NCI-H748 (cell line): ENCODE data around the gene MYG1.
A peak's percentile ranks its signal among the peaks of the same experiment; 100 is the strongest.
"Not testable (repeated sequence)": the region's sequence is repeated elsewhere in the genome, so short reads cannot be mapped to it uniquely, and the experiment has no call there.

Source experiments
- DNase-seq: peaks from one replicate; lab custom pipeline; 2025; ENCODE audit not compliant: unreplicated experiment; lab: John Stamatoyannopoulos, UW

MYG1 gene

DNA sequence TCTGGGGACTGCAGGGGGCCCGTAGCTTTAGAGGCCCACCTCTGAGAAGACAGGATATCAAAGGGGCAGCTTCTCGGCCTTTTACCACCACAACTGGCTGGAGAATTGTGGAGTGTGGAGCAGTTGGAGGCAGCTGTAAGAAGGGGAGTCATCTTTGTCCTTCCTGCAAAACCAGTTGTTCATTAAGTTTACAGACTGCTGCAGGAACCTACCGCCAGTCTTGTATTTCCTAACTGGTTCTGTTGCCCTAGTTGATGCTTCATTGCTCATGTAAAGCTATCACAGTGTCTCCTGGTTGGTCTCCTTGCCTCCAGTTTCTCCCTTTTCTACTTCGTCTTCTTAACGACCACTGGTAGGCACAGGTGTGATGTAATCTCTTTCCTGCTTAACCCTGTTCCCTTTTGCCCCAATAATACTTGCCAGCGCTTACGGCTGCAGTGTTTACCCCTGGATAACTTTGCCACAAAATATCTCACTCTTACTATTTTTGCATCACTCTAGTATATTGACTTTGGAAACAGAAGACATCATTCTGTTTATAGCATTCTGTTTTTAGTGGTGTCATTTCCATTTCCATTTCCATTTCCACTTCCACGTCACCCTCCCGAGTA, 19.5 kb upstream of the MYG1 start:
- DNase-seq = no peak

DNA sequence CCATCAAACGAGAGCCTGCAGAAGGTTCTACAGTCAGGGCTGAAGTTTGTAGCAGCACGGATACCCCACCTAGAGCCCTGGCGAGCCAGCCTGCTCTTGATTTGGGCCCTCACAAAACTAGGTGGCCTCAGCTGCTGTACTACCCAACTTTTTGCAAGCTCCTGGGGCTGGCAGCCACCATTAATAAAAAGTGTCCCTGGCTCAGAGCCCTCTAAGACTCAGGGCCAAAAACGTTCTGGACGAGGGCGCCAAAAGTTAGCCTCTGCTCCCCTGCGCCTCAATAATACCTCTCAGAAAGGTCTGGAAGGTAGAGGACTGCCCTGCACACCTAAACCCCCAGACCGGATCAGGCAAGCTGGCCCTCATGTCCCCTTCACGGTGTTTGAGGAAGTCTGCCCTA, 13.0 kb upstream of the MYG1 start:
- no peak for DNase-seq

DNA sequence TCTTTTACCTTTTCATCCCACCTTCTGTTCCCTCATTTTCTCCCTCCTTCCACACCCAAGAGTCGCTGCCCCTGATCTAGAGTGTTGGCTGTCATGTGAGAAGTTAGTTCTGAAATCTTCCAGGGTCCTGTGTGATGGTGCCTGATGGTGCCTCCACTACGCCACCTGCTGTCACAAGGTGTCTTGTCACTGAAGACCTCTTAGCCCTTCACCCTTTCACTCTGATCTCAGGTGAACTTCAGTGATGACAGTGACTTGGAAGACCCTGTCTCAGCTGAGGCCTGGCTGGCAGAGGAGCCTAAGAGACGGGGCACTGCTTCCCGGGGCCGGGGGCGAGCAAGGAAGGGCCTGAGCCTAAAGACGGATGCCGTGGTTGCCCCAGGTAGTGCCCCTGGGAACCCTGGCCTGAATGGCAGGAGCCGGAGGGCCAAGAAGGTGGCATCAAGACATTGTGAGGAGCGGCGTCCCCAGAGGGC, 11.7 kb upstream of the MYG1 start:
- peak; percentile 29 for DNase-seq

DNA sequence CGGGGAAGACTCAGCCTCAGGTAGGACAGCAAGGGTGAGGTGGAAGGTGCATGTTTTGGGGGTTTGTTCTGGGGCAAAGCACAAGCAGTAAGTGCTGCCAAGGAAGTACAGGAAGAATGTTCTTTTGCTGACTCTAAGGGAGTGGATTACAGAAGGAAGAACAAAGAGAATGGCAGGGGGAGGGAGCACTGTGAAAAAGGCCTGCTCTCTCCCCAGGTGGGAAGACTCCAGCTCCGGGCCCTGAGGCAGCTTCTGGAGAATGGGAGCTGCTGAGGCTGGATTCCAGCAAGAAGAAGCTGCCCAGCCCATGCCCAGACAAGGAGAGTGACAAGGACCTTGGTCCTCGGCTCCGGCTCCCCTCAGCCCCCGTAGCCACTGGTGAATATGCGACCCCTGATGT, 11.2 kb upstream of the MYG1 start:
- no peak for DNase-seq

DNA sequence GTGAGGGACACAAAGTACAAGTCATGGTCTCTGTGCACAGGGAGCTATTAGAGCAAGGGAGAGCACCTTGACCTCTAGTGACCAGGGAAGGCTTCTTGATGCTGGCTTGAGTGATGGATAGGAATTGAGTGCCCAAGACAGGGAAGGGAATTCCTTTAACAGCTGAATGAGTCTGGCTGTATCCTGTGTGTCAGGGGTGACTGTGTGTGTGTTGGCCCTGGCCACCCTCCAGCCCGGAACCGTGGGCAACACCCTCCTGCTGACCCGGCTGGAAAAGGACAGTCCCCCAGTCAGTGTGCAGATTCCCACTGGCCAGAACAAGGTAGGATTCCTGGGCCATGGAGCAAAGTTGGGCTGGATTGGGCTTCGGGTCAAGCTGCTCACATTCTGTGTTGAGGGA, 9.6 kb upstream of the MYG1 start:
- DNase-seq = no peak

DNA sequence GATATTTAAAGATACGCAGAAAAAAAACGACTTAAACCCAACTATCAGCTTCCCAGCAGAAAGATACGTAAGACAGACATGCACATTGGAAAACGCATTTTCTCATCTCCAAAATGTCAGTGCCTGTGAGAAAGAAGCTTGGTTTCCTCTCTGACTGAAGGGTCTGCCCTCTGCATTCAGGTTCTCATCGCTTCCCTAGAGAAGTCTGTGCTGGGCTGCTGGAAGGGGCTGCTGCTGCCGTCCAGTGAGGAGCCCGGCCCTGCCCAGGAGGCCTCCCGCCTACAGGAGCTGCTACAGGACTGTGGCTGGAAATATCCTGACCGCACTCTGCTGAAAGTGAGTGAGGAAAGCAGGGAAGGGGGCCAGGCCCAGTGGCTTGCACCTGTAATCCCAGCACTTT, 8.8 kb upstream of the MYG1 start:
- no peak for DNase-seq

DNA sequence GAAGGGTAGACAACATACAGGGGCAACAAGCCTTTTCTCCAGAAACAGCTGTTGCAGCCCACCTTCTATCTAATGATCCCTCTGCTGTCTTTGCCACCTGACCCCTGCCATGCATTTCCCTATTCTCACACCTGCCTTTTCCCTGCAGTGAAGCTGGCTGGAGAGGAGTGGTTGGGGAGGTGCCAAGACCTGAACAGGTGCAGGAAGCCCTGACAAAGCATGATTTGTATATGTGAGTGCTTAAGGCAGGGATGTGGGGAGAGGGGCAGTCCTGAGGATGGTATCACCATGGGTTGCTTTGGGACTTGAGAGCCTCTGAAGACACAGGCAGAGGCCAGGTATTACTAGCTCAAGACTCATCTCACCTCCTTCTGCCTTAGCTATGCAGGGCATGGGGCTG, 7.1 kb upstream of the MYG1 start:
- no peak for DNase-seq

DNA sequence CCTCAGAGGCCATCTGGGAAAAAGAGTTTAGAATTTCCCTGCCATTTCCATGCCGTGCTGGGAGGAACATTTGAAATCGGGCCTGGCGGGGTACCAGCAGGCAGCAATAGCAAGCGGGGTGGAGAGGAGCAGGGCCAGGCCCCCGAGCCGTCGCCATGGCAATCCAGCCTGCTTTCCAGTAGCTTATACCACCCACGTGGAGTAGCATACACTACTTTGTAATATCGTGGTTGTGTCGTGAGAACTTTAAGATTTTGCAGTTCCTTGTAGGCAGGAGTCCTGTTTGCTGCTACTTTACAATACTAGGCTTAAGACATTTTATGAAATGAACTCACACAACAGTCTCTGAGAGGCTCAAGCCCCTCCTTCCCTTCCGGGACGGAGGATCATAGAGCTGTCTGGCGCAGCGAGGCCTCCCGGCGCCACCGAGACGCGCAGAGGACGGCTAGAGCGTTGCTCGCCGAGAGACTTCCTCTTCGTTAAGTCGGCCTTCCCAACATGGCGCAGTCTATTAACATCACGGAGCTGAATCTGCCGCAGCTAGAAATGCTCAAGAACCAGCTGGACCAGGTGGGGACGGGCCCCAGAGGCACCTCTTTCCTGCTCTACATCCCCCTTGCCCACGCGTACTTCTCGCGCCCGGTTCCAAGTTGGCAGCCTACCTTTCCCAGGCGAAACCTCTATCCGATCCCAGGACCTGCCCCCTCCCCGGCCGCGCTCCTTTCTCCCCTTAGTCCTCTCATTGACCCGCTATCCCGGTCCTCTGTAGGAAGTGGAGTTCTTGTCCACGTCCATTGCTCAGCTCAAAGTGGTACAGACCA, 4.2 kb upstream of the MYG1 start, which contains the start of gene PFDN5:
PFDN5 (plus strand) TSS at position 473 of the 821 bp plus-strand sequence; CDS start at position 499, 26 bp downstream.
- DNase-seq = peak; percentile 88

DNA sequence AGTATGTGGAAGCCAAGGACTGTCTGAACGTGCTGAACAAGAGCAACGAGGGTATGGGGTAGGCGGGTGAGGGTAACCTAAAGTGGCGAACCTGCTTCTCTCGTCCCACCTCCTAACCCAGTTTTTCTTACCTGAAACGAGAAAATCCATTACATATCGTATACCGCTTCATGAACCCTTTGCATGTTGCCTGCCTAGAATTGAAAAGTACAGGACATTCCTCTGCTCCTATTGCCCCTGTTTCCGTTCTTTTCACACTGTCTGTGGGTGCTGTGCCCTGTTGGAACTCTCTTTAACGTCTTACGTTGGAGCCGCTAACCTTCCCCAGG, 3.6 kb upstream of the MYG1 start:
- DNase-seq = no peak

DNA sequence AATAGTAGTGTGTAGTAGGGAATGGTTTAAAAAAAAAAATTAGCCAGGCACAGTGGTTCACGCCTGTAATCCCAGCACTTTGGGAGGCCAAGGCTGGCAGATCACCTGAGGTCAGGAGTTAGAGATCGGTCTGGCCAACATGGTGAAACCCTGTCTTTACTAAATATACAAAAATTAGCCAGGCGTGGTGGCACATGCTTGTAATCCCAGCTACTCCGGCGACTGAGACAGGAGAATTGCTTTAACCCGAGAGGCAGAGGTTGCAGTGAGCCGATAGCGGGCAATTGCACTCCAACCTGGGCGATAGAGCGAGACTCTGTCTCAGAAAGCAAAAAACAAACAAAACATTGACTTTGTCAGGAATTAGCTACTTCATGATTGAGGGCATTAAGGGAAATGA, 2.4 kb upstream of the MYG1 start:
- not testable (repeated sequence) for DNase-seq

DNA sequence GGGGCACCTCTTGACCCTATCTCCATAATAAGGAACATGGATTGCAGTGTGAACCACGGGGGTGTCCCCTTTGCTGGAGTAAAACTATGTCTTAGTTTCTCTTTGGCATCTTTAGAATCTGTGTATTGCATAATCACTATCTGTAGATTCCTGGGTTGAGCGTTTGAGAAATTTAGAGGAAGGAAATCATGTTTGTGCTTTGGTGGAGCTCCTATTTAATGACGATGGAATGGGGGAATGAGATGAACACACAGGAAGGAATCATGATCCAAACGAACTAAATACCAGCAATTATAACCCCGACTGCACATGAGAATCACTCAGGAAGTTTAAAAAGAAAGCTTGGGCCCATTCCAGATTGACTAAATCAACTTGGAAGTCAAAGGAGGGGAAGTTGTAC, 1.3 kb upstream of the MYG1 start:
- DNase-seq = no peak

DNA sequence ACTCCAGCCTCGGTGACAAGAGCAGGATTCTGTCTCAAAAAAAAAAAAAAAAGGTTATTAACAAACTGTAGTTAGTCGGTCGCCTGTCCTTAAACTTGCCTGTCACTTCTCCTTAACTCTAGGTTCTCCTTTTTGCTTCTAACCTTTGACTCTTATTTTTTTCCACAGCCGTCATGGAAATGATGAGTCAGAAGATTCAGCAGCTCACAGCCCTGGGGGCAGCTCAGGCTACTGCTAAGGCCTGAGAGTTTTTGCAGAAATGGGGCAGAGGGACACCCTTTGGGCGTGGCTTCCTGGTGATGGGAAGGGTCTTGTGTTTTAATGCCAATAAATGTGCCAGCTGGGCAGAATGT, 418 bp upstream of the MYG1 start:
- no peak for DNase-seq

DNA sequence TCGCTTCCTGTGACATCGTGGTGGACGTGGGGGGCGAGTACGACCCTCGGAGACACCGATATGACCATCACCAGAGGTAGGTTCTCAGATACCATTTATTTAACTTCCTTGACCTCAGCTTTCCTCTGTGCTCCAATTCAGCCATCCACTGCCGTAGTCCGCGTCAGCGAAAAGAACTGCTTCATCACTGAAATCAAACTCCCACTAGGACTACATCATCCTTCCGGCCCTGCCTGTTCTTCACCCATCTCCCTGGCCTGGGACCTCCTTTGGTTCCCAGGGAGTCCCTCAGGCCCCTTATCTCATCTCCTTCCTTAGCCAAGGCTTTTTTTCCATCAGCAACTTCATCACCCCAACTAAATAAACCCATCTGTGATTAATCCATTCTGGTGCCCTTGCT, 692 bp downstream of the MYG1 start:
- DNase-seq = no peak

DNA sequence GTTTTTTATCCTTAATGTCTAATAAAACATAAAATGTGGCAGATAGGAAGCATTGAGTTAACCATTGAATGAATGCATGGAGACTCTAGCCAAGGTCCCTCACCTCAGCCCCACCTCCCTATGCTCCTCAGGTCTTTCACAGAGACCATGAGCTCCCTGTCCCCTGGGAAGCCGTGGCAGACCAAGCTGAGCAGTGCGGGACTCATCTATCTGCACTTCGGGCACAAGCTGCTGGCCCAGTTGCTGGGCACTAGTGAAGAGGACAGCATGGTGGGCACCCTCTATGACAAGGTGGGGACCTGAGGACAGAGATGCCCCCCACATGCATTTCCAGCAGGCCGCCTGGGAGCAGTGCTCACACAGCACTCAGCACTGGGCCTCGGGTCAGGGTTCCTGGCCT, 3.4 kb downstream of the MYG1 start:
- DNase-seq = no peak

DNA sequence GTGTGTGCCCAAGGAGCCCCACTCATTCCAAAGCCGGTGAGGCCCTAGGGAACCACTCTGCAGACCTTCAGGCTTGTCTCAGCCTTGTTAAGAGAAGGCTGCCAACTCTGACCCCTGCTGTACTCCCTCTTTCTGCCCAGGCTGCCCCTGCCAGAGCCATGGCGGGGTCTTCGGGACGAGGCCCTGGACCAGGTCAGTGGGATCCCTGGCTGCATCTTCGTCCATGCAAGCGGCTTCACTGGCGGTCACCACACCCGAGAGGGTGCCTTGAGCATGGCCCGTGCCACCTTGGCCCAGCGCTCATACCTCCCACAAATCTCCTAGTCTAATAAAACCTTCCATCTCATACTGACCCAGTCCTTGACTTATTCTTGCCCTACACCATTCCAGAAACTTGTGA, 7.3 kb downstream of the MYG1 start:
- DNase-seq = no peak

DNA sequence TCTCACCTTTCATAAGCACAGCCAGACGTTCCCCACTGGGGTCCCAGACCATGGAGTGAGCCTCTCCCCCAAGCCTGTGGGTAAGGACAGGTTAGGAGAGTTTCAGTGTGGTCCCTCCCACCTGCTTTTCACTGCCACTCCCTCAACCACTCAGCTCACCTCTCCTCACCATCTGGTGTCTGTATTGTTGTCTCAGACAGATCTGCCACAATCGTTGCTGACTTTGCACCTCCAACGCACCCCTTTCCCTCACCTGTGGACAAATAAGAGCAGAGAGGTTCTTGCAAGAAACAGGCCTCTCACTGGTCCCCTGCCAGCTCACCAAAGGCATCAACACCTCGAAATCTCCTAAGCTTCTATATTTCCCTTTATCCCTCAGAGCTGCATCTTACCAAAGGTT, 8.8 kb downstream of the MYG1 start:
- DNase-seq = no peak

DNA sequence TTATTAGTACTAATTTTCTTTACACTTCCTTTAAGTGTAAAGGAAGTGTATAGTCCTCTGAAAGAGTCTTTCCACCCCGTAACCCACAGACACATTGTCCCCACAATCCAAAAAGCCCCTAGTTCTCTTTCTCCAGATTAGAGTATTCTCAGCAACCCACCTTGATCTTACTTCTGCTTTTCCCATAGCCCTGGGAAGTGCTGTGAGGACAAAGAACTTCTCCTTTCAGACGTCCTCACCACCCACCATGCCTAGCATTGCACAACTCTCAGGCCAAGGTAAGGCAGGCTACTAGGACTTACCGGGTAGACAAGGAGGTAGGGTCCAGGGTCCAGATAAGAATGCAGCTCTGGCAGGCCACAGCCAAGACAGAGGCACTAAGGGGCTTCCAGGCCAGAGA, 14.5 kb downstream of the MYG1 start:
- DNase-seq = no peak

DNA sequence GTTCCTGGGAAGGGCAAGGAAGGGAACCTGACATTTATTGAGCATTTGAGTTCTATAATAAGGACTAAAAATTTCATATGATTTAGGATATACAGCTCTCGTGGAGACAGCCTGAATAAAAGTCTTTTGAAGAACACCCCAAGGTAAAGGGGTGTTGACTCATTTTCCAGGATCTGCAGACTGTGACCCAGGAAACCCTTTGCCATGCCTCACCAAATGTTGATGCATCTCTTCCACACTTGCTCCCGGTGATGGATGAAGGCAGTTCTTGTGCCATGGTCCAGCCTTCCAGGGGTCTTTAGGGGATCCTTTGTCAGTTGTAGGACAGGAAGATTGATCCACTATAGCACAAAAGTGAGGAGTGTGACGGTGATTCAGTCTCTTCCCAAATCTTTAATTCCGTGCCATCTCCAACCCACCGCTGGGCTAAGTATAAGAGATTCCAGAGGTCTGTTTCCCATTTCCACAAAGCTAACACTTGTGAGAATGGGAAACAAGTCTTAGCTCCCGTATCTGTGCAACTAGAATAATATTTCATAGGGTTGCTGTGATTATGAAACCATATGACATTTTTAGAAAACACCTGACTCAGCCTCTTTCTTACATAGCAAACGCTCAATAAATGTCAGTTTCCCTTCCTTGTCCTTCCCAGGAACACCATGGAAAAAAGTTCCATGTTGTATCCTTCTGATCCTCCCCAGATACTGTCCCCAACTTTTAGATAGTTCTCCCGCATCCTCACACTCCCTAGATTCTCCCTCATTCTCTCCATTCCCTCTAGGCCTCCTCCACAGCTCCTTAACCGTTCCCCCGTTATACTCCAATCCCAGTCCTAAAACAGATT, 21.1 kb downstream of the MYG1 start:
- DNase-seq = no peak

DNA sequence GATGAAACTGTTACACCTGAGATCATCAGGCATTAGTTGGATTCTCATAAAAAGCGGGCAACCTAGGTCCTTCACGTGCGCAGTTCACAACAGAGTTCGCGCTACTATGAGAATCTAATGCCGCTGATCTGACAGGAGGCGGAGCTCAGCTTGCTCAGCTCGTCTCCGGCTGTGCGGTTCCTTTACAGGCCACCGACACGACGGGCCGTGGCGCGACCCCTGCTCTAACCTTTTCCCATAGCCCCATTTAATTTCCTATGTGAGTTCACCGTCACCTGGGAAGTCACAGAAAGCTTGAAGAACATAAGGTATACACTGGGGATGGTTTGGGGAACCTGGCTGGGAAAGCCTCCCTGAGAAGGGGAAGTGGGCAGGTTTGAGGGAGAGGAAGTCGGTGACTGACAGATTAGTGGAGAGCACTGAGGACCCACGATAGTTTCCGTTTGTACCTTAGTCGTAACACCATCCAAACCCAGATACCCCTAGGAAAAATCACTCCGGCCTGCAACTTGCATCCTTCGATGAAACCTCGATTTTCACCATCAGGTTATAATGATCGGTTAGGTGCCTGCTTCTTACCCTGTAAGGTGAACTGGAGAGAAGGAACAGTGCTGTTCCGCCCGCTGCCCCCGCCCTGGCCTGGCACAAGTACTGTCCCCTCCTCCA, 24.8 kb downstream of the MYG1 start:
- no peak for DNase-seq

DNA sequence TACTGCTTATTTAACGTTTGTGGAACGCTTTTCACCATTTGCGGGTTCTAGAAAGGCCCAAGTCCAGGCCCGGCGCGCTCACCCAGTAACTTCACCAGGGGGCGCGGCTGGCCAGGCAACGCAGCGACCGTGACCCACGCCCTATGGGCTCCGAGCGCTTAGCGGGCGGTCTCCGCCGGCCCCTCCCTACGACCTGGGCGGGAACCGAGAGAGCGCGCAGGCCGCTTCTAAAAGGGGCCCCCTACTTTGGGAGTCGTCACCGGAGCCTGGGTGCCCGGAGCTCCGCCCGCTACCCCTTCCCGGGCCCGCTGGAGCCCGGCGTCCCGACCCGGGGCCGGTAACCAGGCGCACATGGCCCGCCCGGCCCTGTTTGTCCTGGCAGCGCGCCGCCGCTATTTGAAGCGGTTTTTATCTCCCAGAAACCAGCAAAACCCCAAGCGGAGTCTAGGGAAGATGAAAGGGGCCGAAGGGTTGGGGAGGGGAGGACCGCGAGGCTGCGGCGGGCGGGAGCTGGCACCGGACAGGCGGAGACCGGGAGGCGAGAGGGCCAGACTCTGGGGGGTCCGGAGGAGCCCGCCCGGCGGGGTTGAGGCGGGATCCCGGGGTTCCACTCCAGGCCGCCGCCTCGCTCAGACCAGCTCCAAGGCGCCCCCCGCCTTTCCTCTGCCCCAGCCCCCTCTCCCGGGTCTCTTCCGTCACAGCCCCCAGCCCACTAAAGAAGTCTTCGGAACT, 25.4 kb downstream of the MYG1 start:
- peak; percentile 90 for DNase-seq
